Breast epithelium (tissue), 4 donors: Measurements from ENCODE around the gene KRT8. TPM values are rescaled to one million over a fixed set of nuclear protein-coding genes. Genes with fewer than 3 reads are reported as not detected.

ENCODE experiments used
- DNase-seq, 2 donors: peaks; one replicate each; pipeline ENCODE4 v3.0.0-alpha.2; 2019; ENCODE audit warnings: low spot score in 2 of 2
- H3K27ac ChIP-seq, 2 donors: fragments of 200-600 bp; sonication (generic) in 1 of 2; one replicate each; pipeline ENCODE4 v1.5.1; 2016 to 2019; ENCODE audit warnings: mild to moderate bottlenecking in 1 of 2
- H3K27me3 ChIP-seq, 2 donors: fragments of 200-600 bp; sonication (generic) in 1 of 2; one replicate each; pipeline versions ENCODE4 v1.5.1 to v1.6.0; 2017 to 2019; ENCODE audit warnings: control low read depth in 1 of 2, mild to moderate bottlenecking in 1 of 2
- H3K36me3 ChIP-seq: fragments of 200-600 bp; one replicate; pipeline ENCODE4 v1.5.1; 2019
- H3K4me1 ChIP-seq, 2 donors: fragments of 200-600 bp; sonication (generic); one replicate each; pipeline ENCODE4 v1.5.1; 2016 to 2019; ENCODE audit warnings: control low read depth in 1 of 2
- H3K4me3 ChIP-seq, 3 donors: fragments of 200-600 bp; sonication (generic); 1 replicate in 2 of 3; 2 replicates in 1 of 3; pipeline ENCODE4 v1.5.1; 2016 to 2019; ENCODE audit warnings: mild to moderate bottlenecking in 3 of 3, moderate library complexity in 2 of 3
- H3K9me3 ChIP-seq, 2 donors: fragments of 200-600 bp; sonication (generic) in 1 of 2; one replicate each; pipeline ENCODE4 v1.5.1; 2016 to 2019; ENCODE audit warnings: control low read depth in 1 of 2
- CTCF ChIP-seq, 3 donors: fragments of 450-650 bp; IDR thresholded peaks; one replicate each; pipeline ENCODE4 v1.5.1; 2016 to 2017; ENCODE audit warnings: antibody characterized with exemption in 3 of 3, mild to moderate bottlenecking in 3 of 3, moderate library complexity in 3 of 3
- POLR2A ChIP-seq: fragments of 450-650 bp; IDR thresholded peaks from one replicate; pipeline ENCODE4 v1.6.1; 2016; ENCODE audit warnings: antibody characterized with exemption, mild to moderate bottlenecking, moderate library complexity
- POLR2AphosphoS5 ChIP-seq, 3 donors: sonication (generic); formaldehyde crosslinking; IDR thresholded peaks; one replicate each; pipeline ENCODE4 v1.6.1; 2017; ENCODE audit warnings: antibody characterized with exemption in 3 of 3
- intact Hi-C: fragments of 100-400 bp; cut with DNase I; formaldehyde crosslinking; loops from one replicate; pipeline ENCODE4 v1.15.1; 2023; ENCODE audit warnings: low total_unique reads
- total RNA-seq, 3 donors: library from RNA; depleted of rRNA; stranded (reverse); fragments of >200 nt; gene quantifications; one replicate each; pipeline ENCODE4 v1.1.0, GENCODE V29; 2016

KRT8 gene
- total RNA-seq, 3 donors from 2014 or later = 4.6 to 430 (median 153) TPM

- no peaks in the 10 kb centered on the region for H3K9me3 ChIP-seq
- peak overlapping the region in 1 of 3 donors; percentile 1 for H3K4me3 ChIP-seq
- no peak for TF ChIP-seq POLR2AphosphoS5 (IDR thresholded peaks at IDR 0.05)
- no peak for TF ChIP-seq CTCF (IDR thresholded peaks at IDR 0.05)
- no peak for TF ChIP-seq POLR2A
- H3K27ac ChIP-seq = peak overlapping the region; percentile 66 to 67
- peak in 1 of 2 donors; percentile 80 for DNase-seq
- no peaks in the 10 kb centered on the region for H3K36me3 ChIP-seq
- H3K4me1 ChIP-seq = peaks cover 0 to 16% of the 10 kb centered on the region in 2 donors
- intact Hi-C loops = no loop called here
- no peaks in the 10 kb centered on the region for H3K27me3 ChIP-seq
Measured at GRCh38 chr12:52867642-52868041, 37.2 kb downstream of the KRT8 start.

DNA sequence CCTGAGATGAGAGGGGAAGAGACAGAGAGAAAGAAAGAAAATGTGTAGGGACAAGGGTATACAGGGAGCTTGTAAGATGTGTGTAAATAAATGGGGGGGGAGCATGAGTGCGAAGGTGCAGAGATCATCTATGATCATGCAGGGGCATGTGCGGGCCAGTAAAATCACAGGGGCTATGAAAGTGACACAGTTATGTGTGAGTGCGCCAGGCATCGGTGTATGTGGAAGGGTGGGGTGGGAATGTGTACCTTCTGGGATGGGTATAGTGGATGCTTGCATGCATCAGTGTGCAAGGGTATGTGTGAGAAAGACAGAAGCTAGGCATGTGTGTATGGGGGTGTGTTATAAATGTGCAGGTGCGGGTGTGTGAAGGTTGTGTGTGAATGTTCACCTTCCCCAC lies 37.7 kb downstream of the KRT8 start:
- intact Hi-C loops = no loop called here
- TF ChIP-seq POLR2A = no peak
- TF ChIP-seq CTCF (IDR thresholded peaks at IDR 0.05) = no peak
- TF ChIP-seq POLR2AphosphoS5 (IDR thresholded peaks at IDR 0.05) = no peak
- Histone ChIP-seq H3K4me1 (peaks cover 0 to 14% of the 10 kb centered on the region in 2 donors), H3K36me3 (no peaks in the 10 kb centered on the region), H3K4me3 (peak overlapping the region in 1 of 3 donors; percentile 1), H3K9me3 (no peaks in the 10 kb centered on the region), H3K27me3 (no peaks in the 10 kb centered on the region), H3K27ac (peak overlapping the region in 1 of 2 donors; percentile 67)
- DNase-seq = no peak

- intact Hi-C loops = no loop called here
- H3K9me3 ChIP-seq = no peaks in the 10 kb centered on the region
- no peak overlapping the region for H3K27ac ChIP-seq
- peak in 1 of 3 donors; percentile 20 for TF ChIP-seq POLR2AphosphoS5 (IDR thresholded peaks at IDR 0.05)
- no peak for TF ChIP-seq POLR2A
- TF ChIP-seq CTCF (IDR thresholded peaks at IDR 0.05) = peak; percentile 62 to 89 (median 82)
- no peaks in the 10 kb centered on the region for H3K36me3 ChIP-seq
- no peaks in the 10 kb centered on the region for H3K27me3 ChIP-seq
- peak; percentile 63 to 78 for DNase-seq
- H3K4me3 ChIP-seq = no peak overlapping the region
- no peaks in the 10 kb centered on the region for H3K4me1 ChIP-seq
Measured at GRCh38 chr12:52865090-52865944, 39.6 kb downstream of the KRT8 start.

- Histone ChIP-seq H3K27me3 (no peaks in the 10 kb centered on the region), H3K4me3 (no peak overlapping the region), H3K4me1 (no peaks in the 10 kb centered on the region), H3K9me3 (no peaks in the 10 kb centered on the region), H3K36me3 (no peaks in the 10 kb centered on the region), H3K27ac (no peak overlapping the region)
- intact Hi-C loops = no loop called here
- DNase-seq = no peak
- no peak for TF ChIP-seq POLR2AphosphoS5 (IDR thresholded peaks at IDR 0.05)
- TF ChIP-seq CTCF (IDR thresholded peaks at IDR 0.05) = no peak
- TF ChIP-seq POLR2A = no peak
Measured at GRCh38 chr12:52862023-52862422, 42.9 kb downstream of the KRT8 start.

DNA sequence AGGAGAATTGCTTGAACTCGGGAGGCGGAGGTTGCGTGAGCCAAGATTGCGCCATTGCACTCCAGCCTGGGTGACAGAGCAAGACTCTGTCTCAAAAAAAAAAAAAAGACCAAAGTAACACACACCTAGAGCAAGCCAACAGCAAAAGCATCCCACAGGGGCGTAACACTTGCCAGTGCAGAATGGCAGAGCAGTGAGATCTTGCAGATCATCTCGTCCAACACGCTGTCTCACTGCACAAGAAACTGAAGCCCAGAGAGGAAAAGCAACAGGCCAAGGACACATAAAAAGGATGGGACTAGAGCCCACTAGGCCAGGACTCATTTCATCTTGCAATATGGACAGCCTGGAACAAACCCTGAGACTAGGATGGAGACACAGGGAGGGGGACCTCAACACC lies 43.4 kb downstream of the KRT8 start:
- intact Hi-C loops = no loop called here
- Histone ChIP-seq H3K27ac (no peak overlapping the region), H3K36me3 (no peaks in the 10 kb centered on the region), H3K27me3 (no peaks in the 10 kb centered on the region), H3K9me3 (no peaks in the 10 kb centered on the region), H3K4me3 (no peak overlapping the region), H3K4me1 (no peaks in the 10 kb centered on the region)
- no peak for TF ChIP-seq POLR2A
- TF ChIP-seq CTCF (IDR thresholded peaks at IDR 0.05) = no peak
- DNase-seq = no peak
